Activated CD4-positive, alpha-beta memory T cell treated with anti-CD3 and anti-CD28 coated beads, Interleukin-2, amount 10 ng/mL, durations not matched to agents 7 days and 5 days (primary cell): ENCODE measurements around the gene B4GALNT3. TPM values are rescaled to one million over a fixed set of nuclear protein-coding genes. Genes with fewer than 3 reads are reported as not detected.

Experiments
- CTCF ChIA-PET: fragments of 350-600 bp; sonication (Branson Sonifier 250); formaldehyde crosslinking; loops from one replicate; lab custom pipeline; 2021; ENCODE audit warnings: antibody characterized with exemption, inconsistent platforms; lab: Charles Lee
- POLR2A ChIA-PET: fragments of 350-600 bp; sonication (Branson Sonifier 250); formaldehyde crosslinking; loops from one replicate; lab custom pipeline; 2021; ENCODE audit warnings: antibody characterized with exemption; lab: Charles Lee
- DNase-seq: peaks from one replicate; pipeline ENCODE4 v3.0.0-alpha.2; 2020
- H3K27ac Mint-ChIP-seq: one replicate; pipeline ENCODE4 v1.8.0; 2021; ENCODE audit warnings: mild to moderate bottlenecking, mixed read lengths
- H3K27me3 Mint-ChIP-seq: one replicate; pipeline ENCODE4 v1.8.0; 2021; ENCODE audit warnings: mixed read lengths
- H3K36me3 Mint-ChIP-seq: one replicate; pipeline ENCODE4 v1.8.0; 2021; ENCODE audit warnings: low read depth, mixed read lengths
- H3K4me1 Mint-ChIP-seq: one replicate; pipeline ENCODE4 v1.8.0; 2021; ENCODE audit warnings: mixed read lengths
- H3K4me3 Mint-ChIP-seq: one replicate; pipeline ENCODE4 v1.8.0; 2021; ENCODE audit warnings: mild to moderate bottlenecking, mixed read lengths
- H3K9me3 Mint-ChIP-seq: one replicate; pipeline ENCODE4 v1.8.0; 2021; ENCODE audit warnings: mixed read lengths
- total RNA-seq, 2 experiments: library from RNA; stranded (reverse); gene quantifications; one replicate each; pipeline ENCODE4 v1.2.3, GENCODE V29; 2021

Gene B4GALNT3
- total RNA-seq, 2 experiments from 2014 or later, result 0.68 to 0.88 TPM

DNA sequence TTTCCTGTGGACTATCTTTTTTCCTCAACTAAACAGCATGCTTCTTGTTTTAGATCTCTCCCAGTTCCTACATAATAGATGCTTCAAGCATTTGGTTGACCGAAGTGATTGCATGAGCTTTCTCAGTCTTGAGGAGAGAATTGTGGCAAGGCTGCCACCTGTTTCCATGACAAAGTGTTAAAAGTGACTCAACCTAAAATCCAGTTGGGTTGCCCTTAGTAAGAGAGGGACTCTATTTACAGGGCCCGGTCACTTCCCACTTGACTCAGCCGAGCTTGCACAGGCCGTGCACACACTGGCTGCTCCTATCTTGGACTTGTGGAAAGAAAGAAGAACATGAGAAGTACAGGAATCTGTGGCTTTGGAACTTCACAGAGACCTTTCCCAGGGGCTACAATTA is 2.1 kb upstream of the B4GALNT3 start:
- no peak for DNase-seq
- Mint-ChIP-seq H3K27ac (no peak overlapping the region), H3K4me3 (no peak overlapping the region), H3K9me3 (no peaks in the 10 kb centered on the region), H3K4me1 (peaks cover 9% of the 10 kb centered on the region), H3K36me3 (no peaks in the 10 kb centered on the region), H3K27me3 (peaks cover 66% of the 10 kb centered on the region)
- ChIA-PET CTCF (interaction anchor here (0.9 to 7.4 kb wide), 4 partner anchors 8 to 90 kb away, joined by 3 to 52 read pairs (median 6); no protein-coding TSS in a partner anchor), POLR2A (no interaction called here)

- no peak overlapping the region for H3K27ac Mint-ChIP-seq
- H3K36me3 Mint-ChIP-seq, result no peaks in the 10 kb centered on the region
- H3K4me3 Mint-ChIP-seq, result peak overlapping the region; percentile 67
- no peaks in the 10 kb centered on the region for H3K9me3 Mint-ChIP-seq
- no peak for DNase-seq
- ChIA-PET POLR2A (interaction anchor here (0.6 kb wide), 1 partner anchor 22 kb away, joined by 3 read pairs; no protein-coding TSS in a partner anchor), CTCF (no interaction called here)
- peaks cover 9% of the 10 kb centered on the region for H3K4me1 Mint-ChIP-seq
- peaks cover 78% of the 10 kb centered on the region for H3K27me3 Mint-ChIP-seq
These were observed 699 bp upstream of the B4GALNT3 start for GRCh38 chr12:459050-459429.

GRCh38 chr12:460261-461230 is 807 bp downstream of the B4GALNT3 start:
- peaks cover 76% of the 10 kb centered on the region for H3K27me3 Mint-ChIP-seq
- no peaks in the 10 kb centered on the region for H3K36me3 Mint-ChIP-seq
- H3K4me1 Mint-ChIP-seq, result peaks cover 9% of the 10 kb centered on the region
- H3K9me3 Mint-ChIP-seq, result no peaks in the 10 kb centered on the region
- H3K4me3 Mint-ChIP-seq, result peak overlapping the region; percentile 69
- POLR2A ChIA-PET, result interaction anchor here (1.5 kb wide), 1 partner anchor 488 kb away, joined by 3 read pairs; no protein-coding TSS in a partner anchor
- DNase-seq, result peak; percentile 37
- CTCF ChIA-PET, result interaction anchor here (1.0 to 3.3 kb wide), 2 partner anchors 7 to 87 kb away, joined by 3 to 13 read pairs; no protein-coding TSS in a partner anchor
- H3K27ac Mint-ChIP-seq, result no peak overlapping the region

- Mint-ChIP-seq H3K9me3 (no peaks in the 10 kb centered on the region), H3K36me3 (no peaks in the 10 kb centered on the region), H3K27me3 (peaks cover 69% of the 10 kb centered on the region), H3K4me1 (peaks cover 9% of the 10 kb centered on the region), H3K27ac (no peak overlapping the region), H3K4me3 (peak overlapping the region; percentile 69)
- no peak for DNase-seq
- CTCF ChIA-PET, result interaction anchor here (1.0 to 3.3 kb wide), 2 partner anchors 8 to 86 kb away, joined by 3 to 13 read pairs; no protein-coding TSS in a partner anchor
- POLR2A ChIA-PET, result interaction anchor here (1.5 kb wide), 1 partner anchor 487 kb away, joined by 3 read pairs; no protein-coding TSS in a partner anchor
These were observed 1.7 kb downstream of the B4GALNT3 start for GRCh38 chr12:461425-461824.

GRCh38 chr12:462936-463705 is 3.4 kb downstream of the B4GALNT3 start:
- H3K27me3 Mint-ChIP-seq, result peaks cover 52% of the 10 kb centered on the region
- CTCF ChIA-PET, result interaction anchor here (1.5 to 3.3 kb wide), 4 partner anchors 8 to 85 kb away, joined by 3 to 13 read pairs (median 5); no protein-coding TSS in a partner anchor
- H3K4me3 Mint-ChIP-seq, result no peak overlapping the region
- POLR2A ChIA-PET, result no interaction called here
- no peaks in the 10 kb centered on the region for H3K36me3 Mint-ChIP-seq
- H3K4me1 Mint-ChIP-seq, result peaks cover 9% of the 10 kb centered on the region
- no peaks in the 10 kb centered on the region for H3K9me3 Mint-ChIP-seq
- DNase-seq, result no peak
- H3K27ac Mint-ChIP-seq, result no peak overlapping the region

- peaks cover 38% of the 10 kb centered on the region for H3K27me3 Mint-ChIP-seq
- CTCF ChIA-PET, result interaction anchor here (1.5 to 3.0 kb wide), 2 partner anchors 10 to 80 kb away, joined by 4 to 6 read pairs; no protein-coding TSS in a partner anchor
- POLR2A ChIA-PET, result no interaction called here
- no peak overlapping the region for H3K27ac Mint-ChIP-seq
- H3K9me3 Mint-ChIP-seq, result no peaks in the 10 kb centered on the region
- H3K4me1 Mint-ChIP-seq, result peaks cover 7% of the 10 kb centered on the region
- no peaks in the 10 kb centered on the region for H3K36me3 Mint-ChIP-seq
- no peak for DNase-seq
- no peak overlapping the region for H3K4me3 Mint-ChIP-seq
These were observed 4.9 kb downstream of the B4GALNT3 start for GRCh38 chr12:464484-465267.

- H3K9me3 Mint-ChIP-seq, result no peaks in the 10 kb centered on the region
- H3K27ac Mint-ChIP-seq, result no peak overlapping the region
- no peaks in the 10 kb centered on the region for H3K36me3 Mint-ChIP-seq
- ChIA-PET CTCF (no interaction called here), POLR2A (no interaction called here)
- no peak for DNase-seq
- H3K27me3 Mint-ChIP-seq, result peaks cover 35% of the 10 kb centered on the region
- H3K4me3 Mint-ChIP-seq, result no peak overlapping the region
- peaks cover 5% of the 10 kb centered on the region for H3K4me1 Mint-ChIP-seq
These were observed 6.3 kb downstream of the B4GALNT3 start for GRCh38 chr12:466039-466438.

DNA sequence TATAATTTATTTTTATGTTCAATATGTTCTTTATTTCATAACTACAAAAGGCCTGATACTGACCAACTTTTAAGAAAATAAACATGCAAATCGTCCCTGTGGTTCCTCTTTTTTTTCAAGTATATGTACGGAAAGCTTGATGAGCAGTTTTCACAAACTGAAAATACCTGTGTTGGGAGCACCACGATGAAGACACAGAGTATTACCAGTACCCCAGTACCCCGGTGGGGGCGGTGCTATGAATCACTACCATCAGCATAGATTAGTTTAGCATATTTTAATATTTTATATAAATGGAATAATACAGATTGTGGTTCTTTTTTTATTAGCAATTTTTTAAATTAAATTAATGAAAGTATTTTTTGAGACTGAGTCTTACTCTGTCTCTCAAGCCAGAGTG is 7.0 kb downstream of the B4GALNT3 start:
- CTCF ChIA-PET, result interaction anchor here (0.6 kb wide), 2 partner anchors 19 to 629 kb away, joined by 4 read pairs; no protein-coding TSS in a partner anchor
- Mint-ChIP-seq H3K27me3 (peaks cover 28% of the 10 kb centered on the region), H3K36me3 (no peaks in the 10 kb centered on the region), H3K4me1 (peaks cover 3% of the 10 kb centered on the region), H3K27ac (no peak overlapping the region), H3K9me3 (no peaks in the 10 kb centered on the region), H3K4me3 (no peak overlapping the region)
- DNase-seq, result no peak
- POLR2A ChIA-PET, result no interaction called here

GRCh38 chr12:467591-467990 is 7.9 kb downstream of the B4GALNT3 start:
- DNase-seq, result no peak
- ChIA-PET POLR2A (no interaction called here), CTCF (no interaction called here)
- H3K4me3 Mint-ChIP-seq, result no peak overlapping the region
- no peaks in the 10 kb centered on the region for H3K9me3 Mint-ChIP-seq
- peaks cover 3% of the 10 kb centered on the region for H3K4me1 Mint-ChIP-seq
- no peak overlapping the region for H3K27ac Mint-ChIP-seq
- H3K27me3 Mint-ChIP-seq, result peaks cover 20% of the 10 kb centered on the region
- no peaks in the 10 kb centered on the region for H3K36me3 Mint-ChIP-seq

GRCh38 chr12:468671-469389 is 9.1 kb downstream of the B4GALNT3 start:
- H3K9me3 Mint-ChIP-seq, result no peaks in the 10 kb centered on the region
- peaks cover 8% of the 10 kb centered on the region for H3K4me1 Mint-ChIP-seq
- H3K27me3 Mint-ChIP-seq, result peaks cover 15% of the 10 kb centered on the region
- no peak for DNase-seq
- ChIA-PET POLR2A (no interaction called here), CTCF (no interaction called here)
- H3K4me3 Mint-ChIP-seq, result no peak overlapping the region
- no peak overlapping the region for H3K27ac Mint-ChIP-seq
- no peaks in the 10 kb centered on the region for H3K36me3 Mint-ChIP-seq

- CTCF ChIA-PET, result no interaction called here
These were observed 10.4 kb downstream of the B4GALNT3 start for GRCh38 chr12:470133-470532.

DNA sequence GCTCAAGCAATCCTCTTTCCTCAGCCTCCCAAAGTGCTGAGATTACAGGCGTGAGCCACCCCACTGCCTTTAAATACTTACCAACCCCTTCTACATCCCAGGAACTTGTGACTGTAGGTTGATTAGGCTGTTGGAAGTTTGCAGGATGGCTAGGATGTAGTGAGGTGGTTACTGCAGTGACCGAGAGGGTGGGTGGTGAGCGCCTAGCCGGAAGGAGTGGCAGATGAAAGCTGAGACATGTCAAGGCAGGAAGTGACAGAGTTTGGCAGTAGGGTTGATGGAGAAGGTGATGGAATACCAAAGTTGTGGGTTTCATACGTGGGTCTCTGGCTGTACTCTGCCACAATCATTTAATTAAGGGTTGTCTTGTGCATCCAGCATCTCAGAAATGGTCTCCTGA is 13.5 kb downstream of the B4GALNT3 start:
- Mint-ChIP-seq H3K36me3 (no peaks in the 10 kb centered on the region), H3K27me3 (peaks cover 26% of the 10 kb centered on the region), H3K4me1 (peaks cover 10% of the 10 kb centered on the region), H3K9me3 (no peaks in the 10 kb centered on the region), H3K4me3 (no peak overlapping the region), H3K27ac (no peak overlapping the region)
- DNase-seq, result no peak
- CTCF ChIA-PET, result no interaction called here
- POLR2A ChIA-PET, result no interaction called here

More at GRCh38 chr12:470133-470532, 10.4 kb downstream of the B4GALNT3 start:
- Mint-ChIP-seq H3K9me3 (no peaks in the 10 kb centered on the region), H3K4me3 (no peak overlapping the region), H3K27ac (no peak overlapping the region), H3K36me3 (no peaks in the 10 kb centered on the region), H3K4me1 (peaks cover 8% of the 10 kb centered on the region), H3K27me3 (peaks cover 13% of the 10 kb centered on the region)
- no peak for DNase-seq
- POLR2A ChIA-PET, result no interaction called here
